ENCODE measurements around the gene RND3.

DNA sequence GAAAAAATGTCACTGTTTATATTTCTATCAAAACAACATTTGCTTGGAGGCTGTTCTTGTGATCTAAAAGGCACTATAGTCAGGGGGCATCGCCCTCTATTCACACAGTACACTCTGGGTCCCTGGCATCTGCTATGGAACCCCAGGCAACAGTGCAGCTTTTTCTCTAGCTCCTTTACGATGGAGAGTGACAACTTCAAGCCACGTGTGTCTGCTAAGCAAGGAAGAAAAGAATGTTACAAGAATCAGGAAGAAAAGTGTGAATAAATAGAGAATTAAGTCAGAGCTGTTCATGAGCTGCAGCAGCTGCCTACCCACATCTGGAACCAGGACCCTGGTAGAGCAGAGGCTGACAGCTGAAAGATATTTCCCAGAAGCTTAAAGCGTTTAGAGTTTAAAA is 11.2 kb downstream of the RND3 start:
- TF ChIP-seq, protein P1, sequence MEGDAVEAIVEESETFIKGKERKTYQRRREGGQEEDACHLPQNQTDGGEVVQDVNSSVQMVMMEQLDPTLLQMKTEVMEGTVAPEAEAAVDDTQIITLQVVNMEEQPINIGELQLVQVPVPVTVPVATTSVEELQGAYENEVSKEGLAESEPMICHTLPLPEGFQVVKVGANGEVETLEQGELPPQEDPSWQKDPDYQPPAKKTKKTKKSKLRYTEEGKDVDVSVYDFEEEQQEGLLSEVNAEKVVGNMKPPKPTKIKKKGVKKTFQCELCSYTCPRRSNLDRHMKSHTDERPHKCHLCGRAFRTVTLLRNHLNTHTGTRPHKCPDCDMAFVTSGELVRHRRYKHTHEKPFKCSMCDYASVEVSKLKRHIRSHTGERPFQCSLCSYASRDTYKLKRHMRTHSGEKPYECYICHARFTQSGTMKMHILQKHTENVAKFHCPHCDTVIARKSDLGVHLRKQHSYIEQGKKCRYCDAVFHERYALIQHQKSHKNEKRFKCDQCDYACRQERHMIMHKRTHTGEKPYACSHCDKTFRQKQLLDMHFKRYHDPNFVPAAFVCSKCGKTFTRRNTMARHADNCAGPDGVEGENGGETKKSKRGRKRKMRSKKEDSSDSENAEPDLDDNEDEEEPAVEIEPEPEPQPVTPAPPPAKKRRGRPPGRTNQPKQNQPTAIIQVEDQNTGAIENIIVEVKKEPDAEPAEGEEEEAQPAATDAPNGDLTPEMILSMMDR (conservative IDR thresholded peaks at IDR 0.05), result no peak
- no peak for TF ChIP-seq ZFX (IDR thresholded peaks at IDR 0.05)
